Measurements from ENCODE around the gene TIMM23.
"Not testable (repeated sequence)": the region's sequence is repeated elsewhere in the genome, so short reads cannot be mapped to it uniquely, and the experiment has no call there.

TIMM23 gene

DNA sequence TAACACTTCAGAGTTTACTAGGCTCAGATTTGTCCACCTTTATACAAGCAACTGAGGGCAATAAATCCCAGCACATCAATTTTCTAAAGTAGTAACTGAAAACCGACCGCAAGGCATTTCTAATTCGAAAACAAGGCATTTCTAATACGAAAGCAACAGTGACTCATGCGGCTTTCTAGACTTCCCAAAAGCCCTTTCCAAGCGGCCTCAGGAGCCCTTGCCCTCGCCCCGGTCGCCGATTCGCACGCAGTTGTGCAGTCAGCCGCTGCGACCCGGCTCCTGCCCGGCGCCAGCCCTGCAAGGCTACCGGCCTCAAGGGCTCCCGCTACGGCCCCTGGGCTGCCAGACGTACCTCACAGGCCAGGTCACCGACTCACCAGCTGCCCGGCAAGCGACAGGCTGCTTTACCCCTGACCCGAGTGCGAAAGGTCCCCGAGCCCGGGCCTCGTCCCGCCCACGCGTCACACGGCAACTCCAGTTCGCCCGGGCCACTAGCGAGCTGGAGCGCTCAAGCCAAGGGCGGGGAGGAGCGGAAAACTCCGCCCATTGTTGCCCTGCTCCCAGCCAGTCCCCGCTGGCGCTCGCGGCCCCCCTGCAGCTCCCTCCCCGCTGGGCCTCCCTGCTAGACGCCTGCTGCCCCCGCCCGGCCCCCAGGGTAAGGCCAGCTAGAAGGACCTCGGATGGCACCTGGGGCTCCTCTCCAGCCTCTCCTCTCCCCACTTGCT, 50.9 kb downstream of the TIMM23 start:
- DNase-seq (ENCODE audit: low read depth in 3 of 3, low spot score in 1 of 3) = peak; percentile 47 to 59 (median 48)

DNA sequence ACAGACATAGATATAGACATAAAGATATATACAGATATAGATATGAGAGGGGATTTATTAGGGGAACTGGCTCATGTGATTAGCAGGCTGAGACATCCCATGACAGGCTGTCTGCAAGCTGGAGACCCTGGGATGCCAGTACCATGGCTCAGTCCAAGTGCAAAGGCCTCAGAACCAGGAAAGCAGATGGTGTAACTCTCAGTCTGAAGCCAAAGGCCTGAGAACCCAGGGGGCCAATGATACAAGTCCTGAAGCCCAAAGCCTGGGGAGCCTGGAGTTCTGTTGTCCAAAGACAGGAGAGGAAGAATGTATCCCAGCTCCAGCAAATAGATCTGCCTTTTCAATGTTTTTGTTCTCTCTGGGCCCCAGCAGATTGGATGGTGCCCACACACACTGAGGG, 52.7 kb downstream of the TIMM23 start:
- DNase-seq (ENCODE audit: low read depth in 3 of 3, low spot score in 1 of 3) = no peak

DNA sequence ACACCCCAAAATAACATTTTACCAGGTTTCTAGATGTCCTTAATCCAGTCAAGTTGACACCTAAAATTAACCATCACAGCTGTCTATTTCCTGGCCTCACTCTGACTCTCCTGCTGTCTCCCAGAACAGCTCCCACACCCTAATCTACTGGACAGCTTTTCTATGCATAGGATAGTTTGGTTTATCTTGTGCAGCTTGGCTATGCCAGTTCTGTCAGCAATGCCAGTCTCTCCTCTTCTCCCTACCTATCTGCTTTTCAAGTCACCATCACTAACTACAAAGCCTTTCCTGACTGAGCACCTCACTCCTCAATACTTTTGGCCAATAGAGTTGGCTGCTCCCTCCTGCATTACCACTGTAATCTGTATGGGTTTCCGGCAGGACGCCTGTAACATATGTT, 53.1 kb downstream of the TIMM23 start:
- no peak for DNase-seq (ENCODE audit: low read depth in 3 of 3, low spot score in 1 of 3)

DNA sequence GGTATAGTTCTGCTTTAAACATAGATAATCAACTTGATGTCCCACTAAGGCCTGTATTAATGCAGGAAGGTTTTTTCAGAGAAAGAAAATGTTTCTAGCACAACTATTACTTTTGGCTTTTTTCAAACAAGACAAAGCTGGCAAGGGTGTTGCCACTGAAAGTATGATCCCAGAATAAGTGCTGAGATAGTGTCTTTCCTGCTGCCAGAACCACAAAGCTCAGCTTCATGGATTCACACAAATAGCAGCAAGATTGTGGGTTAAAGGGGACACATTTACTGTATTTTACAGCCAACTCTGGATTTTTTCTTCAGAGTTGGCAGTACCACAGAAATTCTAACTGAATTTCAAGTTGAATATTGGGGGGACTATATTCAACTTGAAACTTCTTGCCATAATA, 53.8 kb downstream of the TIMM23 start:
- DNase-seq (ENCODE audit: low read depth in 3 of 3, low spot score in 1 of 3) = no peak

DNA sequence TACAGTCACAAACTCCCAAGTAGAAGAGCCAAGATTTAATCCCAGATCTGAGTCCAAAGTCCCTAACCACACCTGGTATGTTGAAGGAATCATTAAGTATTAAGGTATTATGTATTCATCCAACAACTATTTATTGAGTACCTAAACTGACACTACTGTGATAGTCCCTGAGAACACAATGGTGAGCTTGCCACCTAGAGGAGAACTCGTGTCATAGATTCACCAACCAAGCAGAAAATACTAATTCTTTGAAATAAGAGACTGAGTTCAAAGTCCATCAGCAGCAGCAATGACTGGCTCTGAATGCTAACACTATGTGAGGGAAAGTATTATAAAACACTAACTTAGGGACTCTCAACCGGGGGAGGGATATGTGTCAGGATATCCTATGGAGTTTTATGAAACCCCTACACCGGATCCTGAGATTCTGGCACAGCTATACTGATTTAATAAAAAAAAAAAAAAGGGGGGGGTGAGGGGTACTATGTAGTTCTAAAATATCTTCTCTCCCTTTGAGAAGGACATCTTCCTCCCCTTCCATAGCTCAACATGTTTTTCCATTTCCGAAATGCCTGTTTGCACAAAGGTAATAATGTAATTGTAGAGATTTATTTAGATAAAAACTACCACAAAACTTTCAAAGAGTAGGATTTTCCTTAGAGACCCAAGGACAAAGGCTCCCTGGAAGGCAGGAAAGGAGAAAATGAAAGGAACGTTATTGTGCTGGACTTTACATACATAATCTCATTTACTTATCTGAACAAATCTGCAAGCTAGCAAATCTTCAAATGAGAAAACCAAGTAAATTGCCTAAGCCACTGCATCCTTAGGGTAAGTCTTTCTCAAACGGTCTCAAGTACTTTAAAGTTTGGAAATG, 56.5 kb downstream of the TIMM23 start:
- DNase-seq (ENCODE audit: low read depth in 3 of 3, low spot score in 1 of 3) = no peak

DNA sequence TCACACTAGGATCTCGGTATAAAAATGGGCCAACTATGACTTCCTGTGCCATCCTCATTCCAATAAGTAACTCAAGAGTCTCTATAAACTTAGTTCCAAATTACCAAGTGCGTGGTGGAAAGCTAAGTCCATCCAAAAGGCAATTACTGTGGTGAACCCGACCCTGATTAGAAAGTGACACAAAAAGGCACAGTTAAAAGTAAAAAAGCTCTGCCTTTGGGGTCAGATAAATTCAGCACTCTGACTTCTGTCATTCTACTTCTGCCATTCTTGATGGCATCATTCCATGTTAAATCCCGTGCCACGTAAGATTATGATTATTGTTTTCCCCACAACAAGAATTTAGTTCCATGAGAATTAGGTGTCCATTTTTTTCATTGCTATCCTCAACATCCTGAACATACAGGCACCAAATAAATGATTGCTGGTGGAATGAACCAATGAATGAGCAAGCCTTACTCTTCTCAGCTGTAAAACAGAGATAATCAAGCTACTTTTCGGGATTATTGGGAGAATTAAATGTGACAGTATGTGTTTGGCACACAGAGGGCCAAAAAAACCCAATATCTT, 57.3 kb downstream of the TIMM23 start:
- DNase-seq (ENCODE audit: low read depth in 3 of 3, low spot score in 1 of 3) = no peak

DNA sequence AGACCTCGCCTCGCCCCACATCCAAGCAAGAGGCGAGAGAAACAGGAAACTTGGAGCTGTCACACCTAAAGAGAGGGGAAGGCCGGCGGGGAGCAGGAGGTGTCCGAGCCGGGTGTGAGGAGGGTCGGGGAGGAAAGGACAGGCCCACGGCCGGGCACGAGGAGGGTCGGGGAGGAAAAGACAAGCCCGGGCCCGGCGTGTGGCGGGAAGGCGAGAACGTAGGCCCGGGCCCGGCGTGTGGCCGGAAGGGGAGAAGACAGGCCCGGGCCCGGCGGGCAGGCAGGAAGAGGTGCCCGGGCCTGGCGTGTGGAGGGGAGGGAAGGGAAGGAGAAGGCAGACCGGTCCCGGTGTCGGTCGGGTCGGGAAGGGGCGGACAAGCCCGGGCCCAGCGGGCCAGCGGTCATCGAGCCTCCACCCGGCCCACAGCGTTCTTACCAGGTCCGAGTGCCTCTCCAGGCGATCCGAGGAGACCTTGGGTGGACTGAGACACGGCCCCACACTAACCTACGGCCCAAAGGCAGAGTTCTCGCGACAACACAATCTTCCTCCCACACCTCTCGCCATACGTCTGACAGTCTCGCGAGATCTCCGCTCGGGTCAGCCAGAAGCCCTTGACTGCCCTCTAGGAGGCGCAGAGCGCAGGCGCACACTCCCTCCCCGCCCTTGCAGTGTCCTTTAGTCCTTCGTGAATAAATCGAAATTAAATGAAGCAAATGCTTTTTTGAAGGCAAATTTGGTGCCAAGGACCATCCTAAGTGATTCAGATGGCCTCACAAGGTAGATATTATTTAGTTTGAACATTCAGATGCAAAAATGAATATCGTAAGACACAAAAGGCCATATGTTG, 58.0 kb downstream of the TIMM23 start, which contains the start of gene NCOA4:
Gene NCOA4, minus strand, starts transcription at position 533 of the 847 bp plus-strand sequence. CDS start 13,943 bp downstream, outside the sequence.
- DNase-seq (ENCODE audit: low read depth in 3 of 3, low spot score in 1 of 3) = peak; percentile 87 to 96 (median 92)

DNA sequence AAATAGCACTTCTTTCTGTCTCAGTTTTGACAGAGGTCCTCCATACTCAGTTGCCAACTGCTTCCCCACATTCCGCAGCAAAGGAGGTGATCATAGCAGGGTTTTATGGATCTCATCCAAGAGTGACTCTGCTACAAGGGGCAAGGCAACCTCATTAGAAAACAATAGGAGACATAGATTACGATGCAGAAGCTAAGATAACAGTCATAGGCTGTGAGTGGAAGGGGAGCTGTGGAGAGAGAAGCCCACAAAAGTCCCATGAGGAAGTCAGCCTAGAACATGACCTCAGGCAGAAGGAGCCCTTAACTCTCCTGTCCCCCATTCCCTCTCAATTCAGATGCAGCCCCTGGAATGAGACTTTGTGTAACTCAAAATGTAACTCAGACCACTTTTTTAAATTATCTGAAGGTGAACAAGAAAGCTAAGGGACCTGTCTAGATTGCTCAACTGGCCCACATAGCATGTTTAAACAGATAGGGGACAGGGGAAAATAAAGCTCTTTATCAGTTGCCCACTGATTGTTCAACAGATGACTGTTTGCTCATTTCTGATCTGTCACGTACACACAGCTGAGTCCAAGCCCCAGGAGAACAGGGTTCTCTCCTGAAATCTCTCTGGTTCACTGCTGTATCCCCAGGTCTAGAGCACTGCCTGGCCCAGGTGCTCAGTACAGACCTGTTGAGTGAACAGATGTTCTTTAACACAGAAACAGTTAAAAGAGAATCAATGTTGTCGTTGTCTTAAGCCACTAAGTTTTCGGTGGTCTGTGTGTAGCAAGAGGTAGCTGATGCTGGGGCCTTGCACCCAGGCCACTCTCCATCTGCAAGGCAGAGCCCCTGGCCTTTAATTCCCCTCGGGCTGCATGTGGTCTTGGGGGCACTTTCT, 59.6 kb downstream of the TIMM23 start:
- no peak for DNase-seq (ENCODE audit: low read depth in 3 of 3, low spot score in 1 of 3)

DNA sequence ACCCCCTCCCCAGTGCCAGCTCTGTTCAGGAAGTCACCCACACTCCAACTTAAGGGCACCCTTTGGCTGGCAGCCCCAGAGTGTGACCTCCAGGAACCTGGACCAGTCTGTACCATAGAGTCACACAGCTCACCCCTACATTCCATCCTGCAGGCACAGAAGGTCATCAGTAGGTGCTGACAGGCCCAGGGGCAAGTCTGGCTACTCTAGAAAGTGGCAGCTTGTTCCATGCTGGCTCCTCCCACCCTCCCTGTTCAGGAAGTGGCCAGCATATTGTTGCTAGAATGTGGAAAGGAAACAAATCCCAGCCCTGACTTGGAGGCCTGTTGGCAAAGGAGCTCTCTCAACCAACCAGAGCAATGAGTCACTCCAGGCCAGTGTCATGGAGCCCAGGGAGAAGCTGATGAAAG, 61.3 kb downstream of the TIMM23 start:
- no peak for DNase-seq (ENCODE audit: low read depth in 3 of 3, low spot score in 1 of 3)

DNA sequence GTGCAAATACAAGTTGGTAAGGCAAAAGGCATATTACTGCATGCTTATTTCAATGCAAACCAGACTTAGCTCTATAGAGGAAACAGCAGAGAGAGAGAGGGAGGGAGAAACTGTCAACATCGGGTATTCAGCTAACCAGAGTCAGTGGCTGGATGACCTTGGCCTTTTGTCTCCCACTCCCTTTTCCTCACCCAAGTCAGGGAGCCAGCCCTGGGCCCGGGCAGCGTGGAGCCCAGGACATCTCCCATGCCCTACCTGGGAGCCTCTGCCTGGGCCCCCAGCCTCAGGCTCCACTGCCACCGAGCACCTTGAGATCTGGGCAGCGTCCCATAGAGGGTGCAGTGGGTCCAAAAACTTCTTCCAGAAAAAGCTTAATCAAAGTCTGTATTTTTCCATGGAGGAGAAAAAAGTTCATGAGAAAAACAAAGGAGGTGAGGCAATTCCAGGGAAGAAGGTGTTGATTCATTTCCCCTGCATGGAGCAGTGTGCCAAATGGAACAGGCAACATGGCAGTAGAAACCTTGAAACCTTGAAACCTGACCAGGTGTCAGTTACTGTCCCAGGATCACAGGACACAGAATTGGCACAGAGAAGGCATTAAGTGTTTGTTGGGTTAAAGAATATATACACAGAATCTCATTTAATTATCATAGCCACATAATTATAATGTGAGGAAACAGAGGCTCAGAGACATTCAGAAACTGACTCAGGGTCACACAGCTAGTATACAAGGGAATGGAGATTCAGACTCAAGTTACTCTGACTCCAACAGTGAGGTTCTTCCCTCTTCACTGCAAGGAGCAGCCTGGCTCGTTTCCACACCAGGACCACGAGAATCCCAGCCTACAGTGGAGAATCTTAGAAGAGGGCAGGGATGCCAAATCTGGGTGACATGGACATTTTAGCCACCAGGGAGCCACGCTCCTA, 63.9 kb downstream of the TIMM23 start:
- no peak for DNase-seq (ENCODE audit: low read depth in 3 of 3, low spot score in 1 of 3)

DNA sequence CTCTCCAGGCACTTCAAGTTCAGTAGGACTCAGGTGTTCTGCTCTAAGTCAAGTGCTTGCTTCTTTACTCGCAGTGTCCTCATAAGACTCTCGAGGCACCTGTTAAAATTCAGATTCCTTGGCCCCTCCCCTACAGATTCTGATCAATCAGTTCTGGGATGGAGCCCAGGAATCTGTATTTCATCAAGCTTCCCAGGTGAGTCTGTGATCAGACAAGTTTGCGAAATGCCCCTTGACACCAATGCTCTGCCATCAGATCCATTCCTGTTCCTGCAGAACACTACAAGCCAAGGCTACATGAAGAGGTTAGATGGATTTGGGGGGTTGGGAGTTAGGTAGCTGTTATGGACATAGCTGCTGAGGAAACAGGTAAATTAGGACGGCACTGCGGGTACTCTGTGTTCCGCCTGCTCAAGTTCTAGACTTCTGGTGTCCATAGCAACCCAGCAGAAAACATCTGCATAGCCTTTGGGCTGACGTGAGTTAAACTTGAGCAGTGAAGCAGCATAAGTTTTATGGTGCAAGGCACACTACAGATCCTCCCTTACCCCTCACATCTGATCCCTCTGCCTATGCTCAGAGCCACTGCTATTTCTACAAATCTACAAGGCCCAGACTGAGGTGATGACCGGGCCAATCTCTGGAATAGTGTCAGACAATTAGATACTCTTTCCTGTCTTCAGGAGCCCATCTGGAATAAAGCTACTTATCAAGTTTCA, 65.0 kb downstream of the TIMM23 start:
- no peak for DNase-seq (ENCODE audit: low read depth in 3 of 3, low spot score in 1 of 3)

DNA sequence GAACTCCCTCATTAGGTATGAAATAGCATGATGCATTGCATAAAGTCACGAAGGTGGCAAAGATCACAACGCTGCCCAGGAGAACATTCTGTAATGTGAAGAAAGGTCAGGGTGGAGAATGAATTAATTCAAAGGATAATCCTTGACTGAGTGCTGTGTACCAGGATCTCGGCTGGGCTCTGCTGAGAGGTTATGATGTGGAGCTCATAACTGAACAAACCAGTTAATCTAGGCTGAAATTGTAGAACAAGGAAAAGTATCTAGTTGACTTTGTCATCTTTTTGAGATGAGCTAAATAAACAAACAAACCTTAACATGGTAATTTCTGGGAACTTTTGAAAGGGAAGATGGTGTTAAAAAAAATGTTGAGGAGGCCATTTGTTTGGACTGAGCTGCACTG, 67.7 kb downstream of the TIMM23 start:
- no peak for DNase-seq (ENCODE audit: low read depth in 3 of 3, low spot score in 1 of 3)

DNA sequence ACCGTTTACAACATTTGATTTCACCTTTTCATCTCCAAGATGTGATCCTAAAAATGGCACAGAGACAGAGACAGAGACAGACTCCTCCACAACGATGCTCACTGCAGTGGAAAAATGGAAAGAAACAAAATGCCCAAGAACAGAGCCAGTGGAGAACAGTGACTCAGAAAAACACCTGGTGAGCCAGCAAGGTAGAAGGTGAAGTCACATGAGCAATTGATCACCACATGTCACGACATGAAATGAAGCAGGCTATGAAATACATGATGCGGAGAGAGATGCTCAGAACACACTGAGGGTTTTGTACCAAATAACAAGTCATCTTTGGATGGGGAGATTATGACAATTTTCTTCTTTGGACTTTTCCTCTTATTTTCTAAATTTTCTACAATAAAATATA, 70.2 kb downstream of the TIMM23 start:
- no peak for DNase-seq (ENCODE audit: low read depth in 3 of 3, low spot score in 1 of 3)

DNA sequence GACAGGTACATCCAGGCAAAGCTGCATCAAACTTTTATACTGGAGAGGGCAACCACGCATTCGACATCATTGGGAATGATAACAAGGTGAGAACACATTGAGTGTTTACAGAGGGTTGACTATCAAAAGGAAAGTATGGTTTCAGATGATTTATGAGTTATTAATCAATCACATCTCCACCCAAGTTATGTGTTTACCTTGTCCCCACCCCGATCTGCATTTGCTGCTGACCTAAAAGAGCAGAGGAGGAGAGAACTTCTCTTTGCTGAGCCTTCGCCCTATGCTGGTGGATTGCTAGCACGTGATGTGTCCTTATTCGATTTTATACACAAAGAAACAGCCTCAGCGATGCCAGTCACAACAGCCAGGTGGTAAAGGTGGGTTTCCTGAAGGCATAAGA, 74.0 kb downstream of the TIMM23 start, which contains the start of gene MSMB:
Gene MSMB, minus strand, starts transcription at position 9 of the 400 bp plus-strand sequence. CDS start 32 bp downstream, outside the sequence.
- DNase-seq (ENCODE audit: low read depth in 3 of 3, low spot score in 1 of 3) = no peak

DNA sequence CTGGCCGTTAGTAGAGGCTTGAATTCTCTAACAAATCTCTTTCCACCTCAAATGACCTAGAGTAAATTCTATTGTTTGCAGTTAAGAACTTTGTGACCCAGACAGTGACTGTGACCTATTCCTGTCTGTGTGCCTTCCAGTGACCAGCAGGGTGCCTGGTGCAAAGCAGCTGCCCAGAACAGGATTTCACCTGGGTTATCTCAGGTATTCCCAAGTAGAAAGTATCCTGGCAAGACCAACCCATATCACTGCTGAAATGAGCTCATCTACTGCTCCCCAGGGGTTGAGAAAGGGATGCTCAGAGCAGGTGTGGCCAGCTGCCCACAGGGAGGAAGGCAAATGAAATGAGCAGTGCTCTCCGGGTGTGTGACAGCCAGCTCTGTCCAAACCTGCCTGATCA, 75.9 kb downstream of the TIMM23 start:
- no peak for DNase-seq (ENCODE audit: low read depth in 3 of 3, low spot score in 1 of 3)

DNA sequence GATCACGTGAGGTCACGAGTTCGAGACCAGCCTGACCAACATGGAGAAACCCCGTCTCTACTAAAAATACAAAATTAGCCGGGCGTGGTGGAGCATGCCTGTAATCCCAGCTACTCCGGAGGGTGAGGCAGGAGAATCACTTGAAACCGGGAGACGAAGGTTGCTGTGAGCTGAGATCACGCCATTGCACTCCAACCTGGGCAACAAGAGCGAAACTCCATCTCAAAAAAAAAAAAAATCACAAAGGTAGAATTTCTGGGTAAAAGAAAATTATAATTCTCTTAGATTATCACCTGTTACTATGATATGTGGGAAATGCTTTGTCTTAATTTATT, 77.2 kb downstream of the TIMM23 start:
- not testable (repeated sequence) for DNase-seq (ENCODE audit: low read depth in 3 of 3, low spot score in 1 of 3)

DNA sequence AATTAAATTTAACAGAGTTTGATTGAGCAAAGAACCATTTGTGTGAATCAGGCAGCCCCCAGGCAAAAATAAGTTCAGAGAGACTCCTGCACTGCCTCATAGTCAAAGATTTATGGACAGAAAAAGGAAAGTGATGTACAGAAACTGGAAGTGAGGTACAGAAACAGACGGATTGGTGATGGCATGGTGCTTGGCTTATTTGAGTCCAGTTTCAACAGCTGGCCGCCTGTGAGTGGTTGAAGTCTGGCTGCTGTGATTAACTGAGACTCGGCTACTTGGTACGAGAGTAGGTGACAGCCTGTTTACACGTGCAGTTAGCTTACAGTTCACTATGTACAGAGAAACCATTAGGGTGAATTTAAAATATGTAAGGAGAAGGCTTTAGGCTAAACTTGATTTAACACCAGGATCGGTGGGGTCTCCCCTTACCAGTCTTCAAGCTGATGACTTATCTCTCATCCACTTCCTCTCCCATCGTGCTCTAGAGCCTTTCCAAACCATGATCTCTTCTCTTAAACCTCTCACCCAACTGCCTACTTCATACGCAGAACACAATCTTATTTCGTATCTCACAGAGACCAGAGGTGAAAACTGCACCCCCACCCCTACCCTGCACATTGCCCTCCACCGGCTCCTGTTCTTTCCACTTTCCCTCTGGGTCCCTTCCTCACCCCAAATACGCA, 78.8 kb downstream of the TIMM23 start:
- DNase-seq (ENCODE audit: low read depth in 3 of 3, low spot score in 1 of 3) = no peak

All from stimulated activated CD4-positive, alpha-beta T cell treated with anti-CD3 and anti-CD28 coated beads, TNF-alpha, amount 100 ng/mL, for 1 hour (primary cell).